Neural crest cell (in vitro differentiated cells): Measurements from ENCODE around the gene TRIM10. TPM values are rescaled to one million over a fixed set of nuclear protein-coding genes. Genes with fewer than 3 reads are reported as not detected.
A peak's percentile ranks its signal among the peaks of the same experiment; 100 is the strongest.
"Not testable (repeated sequence)": the region's sequence is repeated elsewhere in the genome, so short reads cannot be mapped to it uniquely, and the experiment has no call there.

ENCODE experiments used
- DNase-seq: peaks from one replicate; pipeline ENCODE4 v3.0.0; 2021; ENCODE audit warnings: low read depth, mixed read lengths, low spot score
- H3K27ac Mint-ChIP-seq: one replicate; pipeline ENCODE4 v1.8.0; 2021; ENCODE audit warnings: mild to moderate bottlenecking, mixed read lengths; ENCODE audit not compliant: unreplicated experiment
- H3K27me3 Mint-ChIP-seq: 2 replicates; pipeline ENCODE4 v1.8.0; 2021; ENCODE audit warnings: low read depth, mild to moderate bottlenecking, mixed read lengths
- H3K36me3 Mint-ChIP-seq: 2 replicates; pipeline ENCODE4 v1.8.0; 2021; ENCODE audit warnings: low read depth, mild to moderate bottlenecking, mixed read lengths
- H3K4me1 Mint-ChIP-seq: 2 replicates; pipeline ENCODE4 v1.8.0; 2021; ENCODE audit warnings: mixed read lengths
- H3K4me3 Mint-ChIP-seq: one replicate; pipeline ENCODE4 v1.8.0; 2021; ENCODE audit warnings: mild to moderate bottlenecking, mixed read lengths
- H3K9me3 Mint-ChIP-seq: 2 replicates; pipeline ENCODE4 v1.8.0; 2021; ENCODE audit warnings: mixed read lengths
- total RNA-seq: library from RNA; stranded (reverse); gene quantifications from 2 replicates; pipeline ENCODE4 v1.2.1, GENCODE V29; 2021
- TF ChIP-seq, protein P1 (sequence below): fragments of 200-600 bp; sonication (generic); conservative IDR thresholded peaks from 2 replicates; pipeline ENCODE4 v1.5.0; 2021; ENCODE audit warnings: antibody characterized with exemption, mild to moderate bottlenecking

Gene TRIM10
- total RNA-seq, 1 donor from 2014 or later = not detected

DNA sequence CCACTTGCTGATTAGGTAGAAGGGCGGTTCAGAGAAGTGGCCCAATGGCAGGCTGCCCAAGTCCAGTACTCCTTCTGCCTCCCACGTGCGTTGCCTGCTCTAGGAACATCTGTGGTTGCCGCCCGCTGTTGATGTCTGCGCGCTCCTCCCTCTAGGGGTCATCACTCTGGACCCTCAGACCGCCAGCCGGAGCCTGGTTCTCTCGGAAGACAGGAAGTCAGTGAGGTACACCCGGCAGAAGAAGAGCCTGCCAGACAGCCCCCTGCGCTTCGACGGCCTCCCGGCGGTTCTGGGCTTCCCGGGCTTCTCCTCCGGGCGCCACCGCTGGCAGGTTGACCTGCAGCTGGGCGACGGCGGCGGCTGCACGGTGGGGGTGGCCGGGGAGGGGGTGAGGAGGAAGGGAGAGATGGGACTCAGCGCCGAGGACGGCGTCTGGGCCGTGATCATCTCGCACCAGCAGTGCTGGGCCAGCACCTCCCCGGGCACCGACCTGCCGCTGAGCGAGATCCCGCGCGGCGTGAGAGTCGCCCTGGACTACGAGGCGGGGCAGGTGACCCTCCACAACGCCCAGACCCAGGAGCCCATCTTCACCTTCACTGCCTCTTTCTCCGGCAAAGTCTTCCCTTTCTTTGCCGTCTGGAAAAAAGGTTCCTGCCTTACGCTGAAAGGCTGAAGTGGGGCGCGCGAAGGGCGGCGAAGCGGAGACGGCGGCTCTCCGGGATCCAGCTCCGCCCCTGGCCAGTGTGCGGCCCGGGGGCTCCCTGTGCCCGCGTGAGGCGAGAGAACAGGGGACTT is 10.9 kb upstream of the TRIM10 start:
- H3K9me3 Mint-ChIP-seq = no peaks in the 10 kb centered on the region
- peaks cover 96% of the 10 kb centered on the region for H3K27me3 Mint-ChIP-seq
- peak overlapping the region; percentile 45 for H3K4me3 Mint-ChIP-seq
- H3K36me3 Mint-ChIP-seq = no peaks in the 10 kb centered on the region
- no peak overlapping the region for H3K27ac Mint-ChIP-seq
- H3K4me1 Mint-ChIP-seq = peaks cover 5% of the 10 kb centered on the region
- TF ChIP-seq, protein P1, sequence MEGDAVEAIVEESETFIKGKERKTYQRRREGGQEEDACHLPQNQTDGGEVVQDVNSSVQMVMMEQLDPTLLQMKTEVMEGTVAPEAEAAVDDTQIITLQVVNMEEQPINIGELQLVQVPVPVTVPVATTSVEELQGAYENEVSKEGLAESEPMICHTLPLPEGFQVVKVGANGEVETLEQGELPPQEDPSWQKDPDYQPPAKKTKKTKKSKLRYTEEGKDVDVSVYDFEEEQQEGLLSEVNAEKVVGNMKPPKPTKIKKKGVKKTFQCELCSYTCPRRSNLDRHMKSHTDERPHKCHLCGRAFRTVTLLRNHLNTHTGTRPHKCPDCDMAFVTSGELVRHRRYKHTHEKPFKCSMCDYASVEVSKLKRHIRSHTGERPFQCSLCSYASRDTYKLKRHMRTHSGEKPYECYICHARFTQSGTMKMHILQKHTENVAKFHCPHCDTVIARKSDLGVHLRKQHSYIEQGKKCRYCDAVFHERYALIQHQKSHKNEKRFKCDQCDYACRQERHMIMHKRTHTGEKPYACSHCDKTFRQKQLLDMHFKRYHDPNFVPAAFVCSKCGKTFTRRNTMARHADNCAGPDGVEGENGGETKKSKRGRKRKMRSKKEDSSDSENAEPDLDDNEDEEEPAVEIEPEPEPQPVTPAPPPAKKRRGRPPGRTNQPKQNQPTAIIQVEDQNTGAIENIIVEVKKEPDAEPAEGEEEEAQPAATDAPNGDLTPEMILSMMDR = peak; percentile 13
- DNase-seq = peak; percentile 31

DNA sequence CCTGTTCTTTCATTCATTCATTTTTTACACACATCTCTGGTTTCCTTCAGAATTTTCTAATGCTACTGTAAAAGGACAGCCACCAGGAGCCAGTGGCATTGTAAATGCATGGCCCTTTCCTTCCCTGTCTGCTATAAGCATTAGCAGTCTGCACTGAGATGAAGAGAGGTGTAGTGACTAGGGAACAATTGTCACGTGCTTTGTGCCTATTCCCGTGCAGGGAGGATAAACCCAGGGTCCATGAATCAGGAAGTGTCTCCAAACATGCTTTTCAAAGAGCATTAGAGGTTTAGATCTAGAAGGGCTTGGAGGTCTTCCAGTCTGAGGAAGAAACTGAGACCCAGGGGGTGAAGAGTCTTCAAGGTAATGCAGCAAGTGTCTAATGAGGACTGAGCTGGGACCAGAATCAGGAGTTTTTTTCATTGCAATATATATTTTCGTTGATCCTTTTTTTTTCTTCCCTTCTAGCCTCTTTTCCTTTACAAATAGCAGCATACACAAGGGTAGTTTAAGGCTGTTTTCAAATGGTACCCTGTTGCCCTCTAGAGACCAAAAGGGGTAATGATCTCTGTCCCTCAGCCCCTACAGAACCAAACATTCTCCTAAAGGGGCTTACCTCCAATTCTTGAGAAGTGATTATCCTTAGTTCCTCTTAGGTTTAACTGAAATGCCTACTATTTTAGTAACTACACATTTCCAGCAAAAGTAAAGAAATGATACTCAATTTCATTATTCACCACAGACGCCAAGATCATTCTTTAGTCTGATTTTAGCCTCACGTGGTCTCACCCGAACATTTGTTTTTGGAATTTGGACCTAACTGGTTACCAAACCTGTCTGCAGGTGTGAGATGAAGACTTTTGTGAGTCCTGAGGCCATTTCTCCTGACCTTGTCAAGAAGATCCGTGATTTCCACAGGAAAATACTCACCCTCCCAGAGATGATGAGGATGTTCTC is 8.9 kb upstream of the TRIM10 start:
- Mint-ChIP-seq H3K9me3 (no peaks in the 10 kb centered on the region), H3K4me1 (peaks cover 5% of the 10 kb centered on the region), H3K27ac (no peak overlapping the region), H3K4me3 (no peak overlapping the region), H3K36me3 (no peaks in the 10 kb centered on the region), H3K27me3 (peaks cover 96% of the 10 kb centered on the region)
- DNase-seq = no peak
- TF ChIP-seq, protein P1 = peak; percentile 80

DNA sequence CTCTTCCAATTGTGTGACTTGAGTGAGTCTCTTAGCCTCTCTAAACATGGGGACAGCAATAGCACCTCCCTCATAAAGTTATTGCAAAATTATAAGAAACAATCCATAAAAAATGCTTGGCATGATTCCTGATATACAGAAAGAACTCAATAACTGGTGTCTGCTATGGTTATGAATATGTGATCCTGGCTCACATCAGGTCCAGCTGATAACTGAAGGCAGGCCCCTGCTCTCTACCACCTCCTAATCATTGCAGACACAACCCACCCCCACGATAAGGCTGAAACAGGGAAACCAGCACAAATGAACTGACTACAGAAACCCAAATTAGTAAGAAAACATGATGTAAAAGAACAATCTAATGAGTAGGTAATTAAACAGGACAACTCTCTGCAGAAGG is 7.7 kb upstream of the TRIM10 start:
- Mint-ChIP-seq H3K4me1 (peaks cover 5% of the 10 kb centered on the region), H3K4me3 (no peak overlapping the region), H3K9me3 (no peaks in the 10 kb centered on the region), H3K36me3 (no peaks in the 10 kb centered on the region), H3K27me3 (peaks cover 97% of the 10 kb centered on the region), H3K27ac (no peak overlapping the region)
- DNase-seq = no peak
- TF ChIP-seq, protein P1 = no peak

DNA sequence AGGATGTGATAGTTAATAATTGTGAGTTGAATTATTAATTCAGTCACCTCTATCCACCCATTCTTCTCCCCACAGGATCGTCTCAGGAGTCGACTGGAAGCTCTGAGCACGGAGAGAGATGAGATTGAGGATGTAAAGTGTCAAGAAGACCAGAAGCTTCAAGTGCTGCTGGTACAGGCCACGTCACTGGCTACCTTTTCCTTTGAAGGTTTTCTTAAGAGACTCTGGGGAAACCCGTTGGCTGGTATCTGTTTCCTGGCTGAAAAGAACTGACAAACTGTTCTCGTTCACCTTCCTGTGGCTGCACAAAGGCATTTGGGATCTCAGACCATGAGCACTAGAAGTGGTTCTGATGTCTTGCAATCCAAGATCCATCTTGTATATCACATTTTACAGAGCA is 6.1 kb upstream of the TRIM10 start:
- DNase-seq = no peak
- H3K36me3 Mint-ChIP-seq = no peaks in the 10 kb centered on the region
- H3K4me1 Mint-ChIP-seq = peaks cover 5% of the 10 kb centered on the region
- no peak overlapping the region for H3K4me3 Mint-ChIP-seq
- H3K27me3 Mint-ChIP-seq = peaks cover 86% of the 10 kb centered on the region
- no peaks in the 10 kb centered on the region for H3K9me3 Mint-ChIP-seq
- TF ChIP-seq, protein P1 = no peak
- H3K27ac Mint-ChIP-seq = no peak overlapping the region

DNA sequence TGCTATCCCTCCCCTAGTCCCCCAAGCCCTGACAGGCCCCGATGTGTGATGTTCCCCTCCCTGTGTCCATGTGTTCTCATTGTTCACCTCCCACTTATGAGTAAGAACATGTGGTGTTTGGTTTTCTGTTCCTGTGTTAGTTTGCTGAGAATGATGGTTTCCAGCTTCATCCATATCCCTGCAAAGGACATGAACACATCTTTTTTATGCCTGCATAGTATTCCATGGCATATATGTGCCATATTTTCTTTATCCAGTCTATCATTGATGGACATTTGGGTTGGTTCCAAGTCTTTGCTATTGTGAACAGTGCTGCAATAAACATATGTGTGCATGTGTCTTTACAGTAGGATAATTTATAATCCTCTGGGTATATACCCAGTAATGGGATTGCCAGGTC is 4.2 kb upstream of the TRIM10 start:
- not testable (repeated sequence) for H3K9me3 Mint-ChIP-seq, H3K4me1 Mint-ChIP-seq, DNase-seq, H3K36me3 Mint-ChIP-seq, H3K4me3 Mint-ChIP-seq
- Mint-ChIP-seq H3K27me3 (peaks cover 73% of the 10 kb centered on the region), H3K27ac (peak overlapping the region; percentile 46)
